ENCODE data around the gene RGPD6.
"Not testable (repeated sequence)": the region's sequence is repeated elsewhere in the genome, so short reads cannot be mapped to it uniquely, and the experiment has no call there.

GRCh38 chr2:110579216-110579965, 2.4 kb upstream of the RGPD6 start:
- not testable (repeated sequence) for TF ChIP-seq CTCF (IDR thresholded peaks at IDR 0.05; ENCODE audit: insufficient read depth, low read depth, low read length); EZH2 (IDR thresholded peaks at IDR 0.05; ENCODE audit: insufficient read depth, low read length)
